ENCODE measurements around the gene SLC9A9. TPM values are rescaled to one million over a fixed set of nuclear protein-coding genes. Genes with fewer than 3 reads are reported as not detected.

SLC9A9 gene
- total RNA-seq, 4 donors from 2014 or later = 2.1 to 40.4 (median 7.2) TPM

- no peaks in the 10 kb centered on the region for H3K9me3 ChIP-seq
- H3K4me3 ChIP-seq = no peak overlapping the region
- no peak for DNase-seq
- TF ChIP-seq POLR2A (IDR thresholded peaks at IDR 0.05) (no peak), CTCF (IDR thresholded peaks at IDR 0.05) (no peak)
- no peaks in the 10 kb centered on the region for H3K4me1 ChIP-seq
- H3K27me3 ChIP-seq = no peaks in the 10 kb centered on the region
- H3K27ac ChIP-seq = no peak overlapping the region
- H3K36me3 ChIP-seq = no peaks in the 10 kb centered on the region
Observed at GRCh38 chr3:143795874-143796273, 52.4 kb downstream of the SLC9A9 start.

- no peak overlapping the region for H3K4me3 ChIP-seq
Observed at GRCh38 chr3:143794793-143795462, 53.3 kb downstream of the SLC9A9 start.

GRCh38 chr3:143793971-143794370, 54.3 kb downstream of the SLC9A9 start:
- no peak for DNase-seq
- H3K9me3 ChIP-seq = no peaks in the 10 kb centered on the region
- no peaks in the 10 kb centered on the region for H3K27me3 ChIP-seq
- H3K36me3 ChIP-seq = no peaks in the 10 kb centered on the region
- no peaks in the 10 kb centered on the region for H3K4me1 ChIP-seq
- no peak overlapping the region for H3K4me3 ChIP-seq
- no peak for TF ChIP-seq CTCF (IDR thresholded peaks at IDR 0.05)
- no peak for TF ChIP-seq POLR2A (IDR thresholded peaks at IDR 0.05)
- H3K27ac ChIP-seq = peak overlapping the region in 1 of 4 donors; percentile 14

More at GRCh38 chr3:143794793-143795462, 53.3 kb downstream of the SLC9A9 start:
- Histone ChIP-seq H3K9me3 (no peaks in the 10 kb centered on the region), H3K36me3 (no peaks in the 10 kb centered on the region), H3K27me3 (no peaks in the 10 kb centered on the region), H3K4me1 (no peaks in the 10 kb centered on the region), H3K27ac (no peak overlapping the region)
- no peak for DNase-seq
- no peak for TF ChIP-seq POLR2A (IDR thresholded peaks at IDR 0.05)
- TF ChIP-seq CTCF (IDR thresholded peaks at IDR 0.05) = no peak

GRCh38 chr3:143791386-143791785, 56.9 kb downstream of the SLC9A9 start:
- H3K4me1 ChIP-seq = no peaks in the 10 kb centered on the region
- no peak for TF ChIP-seq POLR2A (IDR thresholded peaks at IDR 0.05)
- no peak for TF ChIP-seq CTCF (IDR thresholded peaks at IDR 0.05)
- DNase-seq = no peak
- H3K4me3 ChIP-seq = no peak overlapping the region
- no peak overlapping the region for H3K27ac ChIP-seq
- no peaks in the 10 kb centered on the region for H3K36me3 ChIP-seq
- no peaks in the 10 kb centered on the region for H3K27me3 ChIP-seq
- H3K9me3 ChIP-seq = no peaks in the 10 kb centered on the region

- Histone ChIP-seq H3K4me1 (no peaks in the 10 kb centered on the region), H3K9me3 (no peaks in the 10 kb centered on the region), H3K4me3 (no peak overlapping the region), H3K36me3 (no peaks in the 10 kb centered on the region), H3K27me3 (no peaks in the 10 kb centered on the region), H3K27ac (peak overlapping the region in 1 of 4 donors; percentile 13)
- no peak for TF ChIP-seq CTCF (IDR thresholded peaks at IDR 0.05)
- TF ChIP-seq POLR2A (IDR thresholded peaks at IDR 0.05) = no peak
- no peak for DNase-seq
Observed at GRCh38 chr3:143786219-143787191, 61.8 kb downstream of the SLC9A9 start.
